ENCODE measurements around the gene GPRIN3.
A peak's percentile ranks its signal among the peaks of the same experiment; 100 is the strongest.
"Not testable (repeated sequence)": the region's sequence is repeated elsewhere in the genome, so short reads cannot be mapped to it uniquely, and the experiment has no call there.

GPRIN3 gene

DNA sequence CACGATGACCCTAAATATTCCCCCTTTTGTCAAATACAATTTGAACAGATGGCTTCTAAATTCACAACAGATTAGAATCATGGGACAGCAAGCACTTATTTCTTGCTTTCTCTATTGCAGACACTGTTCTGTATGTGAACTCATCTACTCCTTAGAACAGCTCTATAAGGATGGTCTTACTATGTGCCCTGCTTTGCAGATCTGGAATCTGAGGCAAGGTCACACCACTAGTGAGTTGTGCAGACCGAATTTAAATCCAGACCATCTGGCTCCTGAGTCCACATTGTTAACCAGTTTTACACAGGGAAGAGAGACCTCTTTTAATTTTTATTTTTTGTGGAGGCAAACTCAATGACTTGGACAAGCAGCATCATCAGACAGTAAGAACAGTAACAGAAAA lies 50.2 kb downstream of the GPRIN3 start:
- Histone ChIP-seq H3K27ac (ENCODE audit: low read length) (no peak overlapping the region), H3K27me3 (ENCODE audit: low read depth, low read length) (peaks cover 12% of the 10 kb centered on the region; the same call in 1 of the 2 replicates), H3K9me3 (ENCODE audit: insufficient read depth, low read length) (no peaks in the 10 kb centered on the region), H3K36me3 (replicated peaks; ENCODE audit: low read depth, low read length) (no peaks in the 10 kb centered on the region), H3K4me2 (ENCODE audit: low read length) (no peak overlapping the region), H3K9ac (ENCODE audit: low read length) (no peak overlapping the region), H3K4me3 (ENCODE audit: low read length) (no peak overlapping the region), H3K79me2 (ENCODE audit: low read length) (no peaks in the 10 kb centered on the region), H2AFZ (ENCODE audit: low read depth, low read length) (no peak overlapping the region), H3K4me1 (ENCODE audit: low read length) (no peaks in the 10 kb centered on the region), H4K20me1 (ENCODE audit: insufficient read depth, low read length) (no peaks in the 10 kb centered on the region)
- TF ChIP-seq CTCF (IDR thresholded peaks at IDR 0.05; ENCODE audit: low read depth, low read length) = no peak
- no peak for TF ChIP-seq EZH2phosphoT487 (IDR thresholded peaks at IDR 0.05; ENCODE audit: low read depth)

GRCh38 chr4:89256203-89256800 lies 51.3 kb downstream of the GPRIN3 start:
- TF ChIP-seq CTCF (IDR thresholded peaks at IDR 0.05; ENCODE audit: low read depth, low read length) (no peak), EZH2phosphoT487 (IDR thresholded peaks at IDR 0.05; ENCODE audit: low read depth) (no peak)
- H3K79me2 ChIP-seq (ENCODE audit: low read length) = no peaks in the 10 kb centered on the region
- no peak overlapping the region for H3K9ac ChIP-seq (ENCODE audit: low read length)
- no peaks in the 10 kb centered on the region for H3K9me3 ChIP-seq (ENCODE audit: insufficient read depth, low read length)
- no peaks in the 10 kb centered on the region for H3K36me3 ChIP-seq (replicated peaks; ENCODE audit: low read depth, low read length)
- H3K27me3 ChIP-seq (ENCODE audit: low read depth, low read length) = peaks cover 12% of the 10 kb centered on the region; the same call in 1 of the 2 replicates
- no peak overlapping the region for H3K4me2 ChIP-seq (ENCODE audit: low read length)
- no peaks in the 10 kb centered on the region for H4K20me1 ChIP-seq (ENCODE audit: insufficient read depth, low read length)
- no peak overlapping the region for H3K27ac ChIP-seq (ENCODE audit: low read length)
- H3K4me3 ChIP-seq (ENCODE audit: low read length) = no peak overlapping the region
- no peaks in the 10 kb centered on the region for H3K4me1 ChIP-seq (ENCODE audit: low read length)
- no peak overlapping the region for H2AFZ ChIP-seq (ENCODE audit: low read depth, low read length)

- no peak overlapping the region for H3K9ac ChIP-seq (ENCODE audit: low read length)
- no peaks in the 10 kb centered on the region for H3K36me3 ChIP-seq (replicated peaks; ENCODE audit: low read depth, low read length)
- no peak overlapping the region for H3K27ac ChIP-seq (ENCODE audit: low read length)
- H3K27me3 ChIP-seq (ENCODE audit: low read depth, low read length) = peaks cover 12% of the 10 kb centered on the region; the same call in 1 of the 2 replicates
- no peaks in the 10 kb centered on the region for H3K9me3 ChIP-seq (ENCODE audit: insufficient read depth, low read length)
- no peak overlapping the region for H3K4me2 ChIP-seq (ENCODE audit: low read length)
- H4K20me1 ChIP-seq (ENCODE audit: insufficient read depth, low read length) = no peaks in the 10 kb centered on the region
- H3K79me2 ChIP-seq (ENCODE audit: low read length) = no peaks in the 10 kb centered on the region
- H2AFZ ChIP-seq (ENCODE audit: low read depth, low read length) = no peak overlapping the region
- H3K4me3 ChIP-seq (ENCODE audit: low read length) = no peak overlapping the region
- peak; percentile 85 for TF ChIP-seq CTCF (IDR thresholded peaks at IDR 0.05; ENCODE audit: low read depth, low read length)
- TF ChIP-seq EZH2phosphoT487 (IDR thresholded peaks at IDR 0.05; ENCODE audit: low read depth) = no peak
- H3K4me1 ChIP-seq (ENCODE audit: low read length) = peaks cover 2% of the 10 kb centered on the region; the same call in 1 of the 2 replicates
Observed at GRCh38 chr4:89254847-89255246, 52.8 kb downstream of the GPRIN3 start.

- not testable (repeated sequence) for H3K79me2 ChIP-seq (ENCODE audit: low read length); H3K36me3 ChIP-seq (replicated peaks; ENCODE audit: low read depth, low read length); H4K20me1 ChIP-seq (ENCODE audit: insufficient read depth, low read length); H3K4me1 ChIP-seq (ENCODE audit: low read length); H3K9me3 ChIP-seq (ENCODE audit: insufficient read depth, low read length); H3K9ac ChIP-seq (ENCODE audit: low read length); H3K27ac ChIP-seq (ENCODE audit: low read length); H2AFZ ChIP-seq (ENCODE audit: low read depth, low read length); H3K4me3 ChIP-seq (ENCODE audit: low read length); H3K4me2 ChIP-seq (ENCODE audit: low read length)
- H3K27me3 ChIP-seq (ENCODE audit: low read depth, low read length) = peaks cover 12% of the 10 kb centered on the region; the same call in 1 of the 2 replicates
Observed at GRCh38 chr4:89254347-89254746, 53.3 kb downstream of the GPRIN3 start.

Measured in OCI-LY3 (cell line).